Omental fat pad (tissue), 4 donors: ENCODE data around the gene DCAF7. TPM values are rescaled to one million over a fixed set of nuclear protein-coding genes. Genes with fewer than 3 reads are reported as not detected.
A peak's percentile ranks its signal among the peaks of the same experiment; 100 is the strongest.

Experiments
- ATAC-seq: fragments of 150-250 bp; one replicate; pipeline ENCODE4 v1.9.1; 2016; ENCODE audit warnings: mild to moderate bottlenecking, moderate library complexity; ENCODE audit not compliant: low FRiP score
- DNase-seq: peaks from one replicate; pipeline ENCODE4 v3.0.0-alpha.2; 2019; ENCODE audit warnings: low spot score
- total RNA-seq, 4 donors: library from RNA; depleted of rRNA; stranded (reverse); fragments of >200 nt; gene quantifications; one replicate each; pipeline ENCODE4 v1.1.0, GENCODE V29; 2016
- TF ChIP-seq, protein P1 (sequence below), 3 donors: fragments of 450-650 bp; IDR thresholded peaks; one replicate each; pipeline ENCODE4 v1.5.1; 2016 to 2017; ENCODE audit warnings: antibody characterized with exemption in 3 of 3, mild to moderate bottlenecking in 3 of 3, moderate library complexity in 2 of 3

The DCAF7 gene
- total RNA-seq, 4 donors from 2014 or later = 18.8 to 29.3 (median 27.3) TPM

DNA sequence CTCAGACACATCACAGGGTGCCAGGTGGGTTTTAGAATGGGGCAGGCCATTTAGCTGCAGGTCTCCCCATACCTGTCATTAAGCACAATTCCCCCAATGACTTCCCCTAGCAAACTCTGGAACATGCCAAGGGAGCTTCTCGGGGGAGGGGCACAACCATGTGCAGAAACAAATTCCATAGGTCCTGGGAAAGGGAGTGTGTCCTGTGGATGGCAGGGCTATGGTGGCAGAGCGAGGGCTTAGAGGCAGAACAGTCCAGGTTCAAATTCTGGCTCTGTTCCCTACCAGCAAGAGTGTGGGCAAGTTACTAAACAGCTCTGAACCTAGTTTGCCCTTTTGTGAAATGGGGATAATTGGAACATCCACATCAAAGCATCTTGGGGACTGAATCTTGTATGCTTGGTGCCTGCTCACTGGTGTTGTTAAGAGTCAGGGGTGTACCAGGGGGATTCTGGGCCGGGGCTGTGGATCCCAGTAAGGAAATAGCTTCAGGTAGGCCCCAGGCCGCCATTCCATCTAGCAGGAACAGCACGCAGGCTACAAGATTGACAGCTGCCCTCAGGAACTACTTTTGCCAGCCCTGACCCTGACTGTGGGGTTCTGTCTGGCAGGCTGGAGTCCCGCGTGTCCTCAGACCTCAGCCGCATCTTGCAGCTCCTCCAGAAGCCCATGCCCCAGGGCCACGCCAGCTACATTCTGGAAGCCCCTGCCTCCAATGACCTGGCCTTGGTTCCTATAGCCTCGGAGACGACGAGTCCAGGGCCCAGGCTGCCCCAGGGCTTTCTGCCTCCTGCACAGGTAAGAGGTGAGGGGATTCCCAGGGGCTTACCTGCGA, 5.6 kb upstream of the DCAF7 start:
- no peak for ATAC-seq
- TF ChIP-seq, protein P1, sequence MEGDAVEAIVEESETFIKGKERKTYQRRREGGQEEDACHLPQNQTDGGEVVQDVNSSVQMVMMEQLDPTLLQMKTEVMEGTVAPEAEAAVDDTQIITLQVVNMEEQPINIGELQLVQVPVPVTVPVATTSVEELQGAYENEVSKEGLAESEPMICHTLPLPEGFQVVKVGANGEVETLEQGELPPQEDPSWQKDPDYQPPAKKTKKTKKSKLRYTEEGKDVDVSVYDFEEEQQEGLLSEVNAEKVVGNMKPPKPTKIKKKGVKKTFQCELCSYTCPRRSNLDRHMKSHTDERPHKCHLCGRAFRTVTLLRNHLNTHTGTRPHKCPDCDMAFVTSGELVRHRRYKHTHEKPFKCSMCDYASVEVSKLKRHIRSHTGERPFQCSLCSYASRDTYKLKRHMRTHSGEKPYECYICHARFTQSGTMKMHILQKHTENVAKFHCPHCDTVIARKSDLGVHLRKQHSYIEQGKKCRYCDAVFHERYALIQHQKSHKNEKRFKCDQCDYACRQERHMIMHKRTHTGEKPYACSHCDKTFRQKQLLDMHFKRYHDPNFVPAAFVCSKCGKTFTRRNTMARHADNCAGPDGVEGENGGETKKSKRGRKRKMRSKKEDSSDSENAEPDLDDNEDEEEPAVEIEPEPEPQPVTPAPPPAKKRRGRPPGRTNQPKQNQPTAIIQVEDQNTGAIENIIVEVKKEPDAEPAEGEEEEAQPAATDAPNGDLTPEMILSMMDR (IDR thresholded peaks at IDR 0.05) = no peak
- DNase-seq = no peak

GRCh38 chr17:63546308-63547082, 3.8 kb upstream of the DCAF7 start:
- TF ChIP-seq, protein P1 (IDR thresholded peaks at IDR 0.05) = no peak
- ATAC-seq = no peak
- DNase-seq = no peak

DNA sequence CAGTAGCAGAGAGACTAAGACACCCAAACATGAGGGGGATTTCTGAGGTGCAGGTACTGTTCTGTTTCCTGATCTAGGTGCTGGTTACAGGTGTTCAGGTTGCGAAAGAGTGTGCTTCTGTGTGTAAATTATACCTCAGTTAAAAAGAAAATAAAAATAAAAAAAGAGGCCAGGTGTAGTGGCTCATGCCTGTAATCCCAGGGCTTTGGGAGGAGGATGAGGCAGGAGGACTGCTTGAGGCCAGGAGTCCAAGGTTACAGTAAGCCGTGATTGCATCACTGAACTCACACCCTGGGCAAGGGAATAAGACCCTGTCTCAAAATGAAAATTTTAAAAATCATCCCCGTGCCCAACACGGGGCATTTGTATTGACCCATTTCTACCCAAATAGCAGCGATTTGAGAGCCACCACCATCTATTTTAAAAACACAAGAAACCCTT, 3.2 kb upstream of the DCAF7 start:
- ATAC-seq = no peak
- DNase-seq = no peak
- TF ChIP-seq, protein P1 (IDR thresholded peaks at IDR 0.05) = no peak

- ATAC-seq = peak; percentile 18
Observed at GRCh38 chr17:63549289-63549945, 860 bp upstream of the DCAF7 start.

GRCh38 chr17:63550817-63551639, 751 bp downstream of the DCAF7 start:
- TF ChIP-seq, protein P1 (IDR thresholded peaks at IDR 0.05) = no peak
- DNase-seq (no peak), ATAC-seq (no peak)

More at GRCh38 chr17:63549289-63549945, 860 bp upstream of the DCAF7 start:
- DNase-seq = no peak
- TF ChIP-seq, protein P1 (IDR thresholded peaks at IDR 0.05) = no peak

- no peak for DNase-seq
- TF ChIP-seq, protein P1 (IDR thresholded peaks at IDR 0.05) = no peak
- no peak for ATAC-seq
Observed at GRCh38 chr17:63552211-63552610, 1.9 kb downstream of the DCAF7 start.
